Activated CD4-positive, CD25-positive, alpha-beta regulatory T cell treated with anti-CD3 and anti-CD28 coated beads, Interleukin-2, amount 50 U/mL, for 16 hours (primary cell): Measurements from ENCODE around the gene FPGS.
"Not testable (repeated sequence)": the region's sequence is repeated elsewhere in the genome, so short reads cannot be mapped to it uniquely, and the experiment has no call there.

Experiments
- DNase-seq: peaks from one replicate; pipeline ENCODE4 v3.0.0-alpha.2; 2020; ENCODE audit warnings: low read depth, low spot score

FPGS gene

DNA sequence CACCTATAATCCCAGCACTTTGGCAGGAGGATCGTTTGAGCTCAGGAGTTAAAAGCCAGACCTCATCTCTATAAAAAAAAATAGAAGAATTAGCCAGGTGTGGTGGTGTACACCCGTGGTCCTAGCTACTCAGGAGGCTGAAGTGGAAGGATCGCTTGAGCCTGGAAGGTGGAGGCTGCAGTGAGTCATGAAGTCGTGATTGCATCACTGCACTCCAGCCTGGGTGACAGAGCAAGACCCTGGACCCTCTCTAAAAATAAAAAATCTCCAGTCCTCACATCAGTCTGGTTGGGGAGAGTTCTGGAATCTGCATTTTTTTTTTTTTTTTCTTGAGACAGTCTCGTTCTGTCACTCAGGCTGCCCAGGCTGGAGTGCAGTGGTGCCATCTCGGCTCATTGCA lies 9.3 kb downstream of the FPGS start:
- DNase-seq: no peak

- no peak for DNase-seq
Measured at GRCh38 chr9:127812936-127813675, 10.4 kb downstream of the FPGS start.

- no peak for DNase-seq
Measured at GRCh38 chr9:127813686-127814226, 11.1 kb downstream of the FPGS start.

GRCh38 chr9:127814619-127815511 lies 12.2 kb downstream of the FPGS start:
- DNase-seq: no peak

DNA sequence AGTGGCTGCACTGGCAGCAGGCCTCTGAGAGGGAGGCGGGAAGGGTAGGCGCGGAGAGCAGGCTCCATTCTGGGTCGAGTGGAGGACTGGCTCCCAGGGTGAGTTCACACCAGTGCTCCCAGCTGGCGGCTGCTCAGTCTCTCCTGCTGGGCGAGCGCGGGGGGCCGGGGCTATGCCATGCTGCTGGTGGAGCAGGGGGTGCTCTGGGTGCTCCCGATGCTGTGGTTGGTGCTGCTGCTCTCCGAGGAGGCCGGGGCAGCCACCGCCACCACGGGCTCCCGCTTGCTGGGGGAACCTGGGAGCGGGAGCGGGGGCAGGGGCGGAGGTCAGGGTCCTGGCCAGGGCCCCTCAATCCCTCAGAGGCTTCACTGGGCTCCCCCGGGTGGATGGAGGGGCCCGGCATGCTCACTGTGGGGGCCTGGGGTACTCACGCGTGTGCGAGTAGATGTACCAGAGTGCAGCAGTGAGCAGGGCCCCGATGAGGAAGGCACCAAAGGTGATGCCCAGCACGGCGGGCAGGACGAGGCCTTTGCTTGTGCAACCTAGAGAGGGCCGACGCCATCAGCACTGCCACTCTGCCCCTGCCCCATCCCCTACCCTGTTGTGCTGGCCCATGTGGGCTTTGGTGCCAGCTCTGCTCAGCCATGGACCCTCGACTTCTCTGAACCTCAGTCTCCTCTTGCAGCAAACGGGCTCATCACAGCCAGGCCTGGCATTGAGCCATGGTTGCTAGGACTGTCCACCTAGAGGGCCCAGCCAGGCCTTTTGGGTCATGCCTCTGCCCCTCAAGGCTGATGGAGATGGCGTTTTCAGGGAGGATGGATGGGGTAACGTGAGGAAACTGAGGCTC lies 13.1 kb downstream of the FPGS start:
- DNase-seq: no peak

GRCh38 chr9:127816362-127816725 lies 13.7 kb downstream of the FPGS start:
- DNase-seq: no peak

DNA sequence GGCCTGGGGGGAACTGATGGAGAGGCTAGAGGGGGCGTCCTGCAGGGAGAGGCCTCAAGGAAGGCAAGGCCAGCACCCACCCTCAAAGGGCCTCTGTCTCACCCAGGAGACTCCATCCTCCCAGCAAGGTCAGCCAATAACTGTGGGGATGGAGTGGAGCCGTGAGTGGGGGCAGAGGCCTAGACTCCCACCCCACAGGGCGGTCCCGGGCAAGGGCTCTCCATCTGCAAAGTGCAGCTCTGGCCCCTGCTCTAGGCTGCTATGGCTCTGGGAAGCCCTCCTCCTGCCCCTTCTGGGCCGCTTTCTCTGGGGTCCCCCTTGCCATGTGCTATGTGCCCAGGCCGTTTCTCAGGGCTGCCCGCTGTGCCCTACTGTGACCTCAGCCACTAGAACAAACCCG lies 14.0 kb downstream of the FPGS start:
- DNase-seq: no peak

DNA sequence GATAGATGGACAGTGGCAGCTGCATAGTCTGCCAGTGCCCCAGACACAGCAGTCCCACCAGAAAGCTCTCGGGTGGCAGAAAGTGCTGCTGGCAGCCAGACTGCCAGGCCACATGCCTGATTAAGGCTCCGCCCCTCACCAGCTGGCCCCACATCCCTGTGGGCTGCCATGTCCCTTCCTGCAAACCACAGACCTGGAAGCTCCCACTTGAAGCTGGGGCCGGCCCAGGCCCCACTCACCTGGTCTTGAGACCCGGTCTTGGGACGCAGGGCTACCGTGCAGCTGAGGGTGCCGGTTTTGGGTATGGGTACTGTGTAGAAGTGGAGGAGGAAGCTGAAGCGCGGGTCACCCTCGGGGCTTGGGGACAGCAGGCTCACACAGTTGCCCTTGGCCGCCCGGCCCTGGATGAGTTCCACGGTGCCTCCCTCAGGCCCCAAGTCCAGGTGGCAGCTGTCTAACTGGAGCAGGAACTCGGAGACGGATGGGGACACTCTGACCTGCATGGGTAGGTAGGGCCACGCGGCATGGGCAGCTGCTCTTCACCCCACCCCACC lies 15.3 kb downstream of the FPGS start:
- DNase-seq: no peak

DNA sequence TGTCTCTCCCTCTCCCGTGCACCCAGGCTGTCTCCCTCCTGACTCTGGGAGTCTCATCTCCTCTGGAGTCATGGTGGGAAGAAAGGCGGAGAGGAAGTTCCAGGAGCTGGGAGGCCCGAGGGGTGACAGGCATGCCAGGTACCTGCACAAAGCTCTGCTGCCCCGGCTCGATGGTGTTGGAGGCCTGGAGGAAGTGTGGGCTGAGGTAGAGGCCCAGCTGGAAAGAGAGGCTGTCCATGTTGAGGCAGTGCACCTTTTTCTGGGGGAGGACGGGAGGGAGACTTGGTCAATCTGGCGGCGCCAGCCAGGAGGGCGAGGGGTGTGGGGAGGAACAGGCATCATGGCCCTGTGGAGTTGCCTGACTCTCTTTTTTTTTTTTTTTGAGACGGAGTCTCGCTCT lies 15.9 kb downstream of the FPGS start:
- no peak for DNase-seq

DNA sequence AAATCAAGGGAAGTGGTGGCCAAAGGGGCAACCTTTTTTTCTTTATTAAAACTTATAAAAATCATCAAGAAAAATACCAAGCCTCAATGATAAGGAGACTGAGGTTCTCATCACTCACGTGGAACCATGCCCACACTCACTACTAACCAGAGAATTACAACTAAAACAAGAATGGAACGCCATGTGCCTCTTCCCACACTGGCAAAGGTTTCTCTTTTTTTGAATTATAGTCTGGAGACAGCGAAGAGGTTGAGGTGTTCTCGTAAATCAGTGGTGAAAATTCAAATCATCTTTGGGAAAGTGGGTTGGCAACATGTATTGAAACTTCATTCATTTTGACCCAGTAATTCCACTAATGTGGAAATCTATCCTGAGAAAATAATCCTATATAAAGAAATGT lies 19.4 kb downstream of the FPGS start:
- no peak for DNase-seq

- no peak for DNase-seq
Measured at GRCh38 chr9:127825319-127826051, 22.8 kb downstream of the FPGS start.

DNA sequence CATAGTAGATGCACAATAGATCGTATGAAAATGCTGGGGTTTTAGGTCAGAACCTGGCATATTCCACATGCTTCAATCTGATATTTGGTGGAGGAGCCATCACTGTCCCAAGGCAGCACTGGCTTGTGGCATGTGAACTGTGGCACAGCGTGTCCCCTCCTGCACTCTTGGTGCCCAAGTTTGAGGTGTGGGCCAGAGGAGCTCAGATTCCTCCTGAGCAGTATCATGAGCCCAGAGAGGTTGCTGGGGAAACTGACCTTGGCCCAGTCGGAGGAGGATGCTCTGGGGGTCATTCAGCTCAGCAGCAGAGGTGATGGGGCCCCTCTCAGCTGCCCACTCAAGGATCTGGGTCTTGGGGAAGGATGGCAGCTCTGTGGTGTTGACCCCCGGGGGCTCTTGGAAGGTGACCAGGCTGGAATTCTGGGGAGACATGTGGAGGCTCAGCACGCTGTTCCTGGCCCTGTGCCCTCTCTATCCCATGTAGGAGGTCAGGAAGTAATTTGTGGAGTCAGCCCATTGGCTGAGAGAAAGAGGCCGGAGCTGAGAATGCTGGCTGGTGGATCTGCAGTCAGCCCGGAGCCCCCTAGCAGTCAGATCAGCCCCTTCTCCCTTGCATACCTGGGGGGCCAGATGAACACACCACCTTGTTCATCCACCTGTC lies 23.7 kb downstream of the FPGS start:
- no peak for DNase-seq

DNA sequence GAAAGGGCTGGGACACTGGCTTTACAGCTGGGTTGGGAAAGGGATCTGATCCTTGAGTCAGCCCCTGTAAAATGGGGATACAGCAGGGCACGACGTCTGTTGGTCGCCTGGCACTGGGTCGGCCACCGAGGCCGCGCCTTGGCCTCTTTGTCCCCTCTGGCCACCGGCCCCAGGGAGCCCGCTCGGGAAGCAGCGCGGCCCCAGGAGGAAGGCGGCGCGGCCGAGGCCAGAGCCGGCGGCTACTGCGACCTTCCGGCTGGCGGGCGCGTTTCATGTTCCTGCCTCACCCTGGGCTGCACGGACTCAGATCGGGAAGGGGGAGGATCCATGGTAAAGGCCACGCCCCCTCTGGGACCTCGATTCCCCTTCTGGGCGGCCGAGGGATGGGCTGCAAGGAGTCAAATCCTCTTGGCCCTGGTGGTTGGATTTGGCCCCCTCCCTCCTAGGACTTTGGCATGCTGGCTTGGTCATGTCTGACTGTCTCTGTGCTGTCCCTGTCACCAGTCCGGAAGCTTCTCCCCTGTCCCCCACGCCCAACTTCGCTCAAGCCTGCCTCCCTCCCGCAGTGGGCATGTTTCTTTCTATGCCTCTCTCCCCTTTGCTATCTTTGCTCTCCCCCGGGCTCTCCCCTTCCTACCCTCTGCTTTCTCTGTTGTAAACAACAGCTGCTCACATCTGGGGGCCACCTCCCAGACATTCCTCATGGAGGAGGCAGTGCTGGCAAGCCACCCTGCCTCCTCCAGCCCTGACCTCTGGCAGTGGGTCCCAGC lies 25.8 kb downstream of the FPGS start:
- DNase-seq: no peak

GRCh38 chr9:127829205-127829906 lies 26.7 kb downstream of the FPGS start:
- DNase-seq: no peak

DNA sequence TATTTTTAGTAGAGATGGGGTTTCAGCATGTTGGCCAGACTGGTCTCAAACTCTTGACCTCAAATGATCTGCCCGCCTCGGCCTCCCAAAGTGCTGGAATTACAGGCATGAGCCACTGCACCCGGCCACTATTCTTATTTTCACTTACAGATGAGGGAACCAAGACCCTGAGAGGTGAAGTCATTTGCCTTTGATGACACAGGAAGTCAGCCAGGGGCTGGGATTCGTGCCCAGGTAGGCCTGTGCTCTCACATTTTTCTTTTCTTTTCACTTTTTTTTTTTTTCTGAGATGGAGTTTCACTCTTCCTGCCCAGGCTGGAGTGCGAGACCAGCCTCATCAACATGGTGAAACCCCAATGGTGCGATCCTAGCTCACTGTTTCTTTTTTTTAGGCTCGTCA lies 29.6 kb downstream of the FPGS start:
- DNase-seq: no peak

DNA sequence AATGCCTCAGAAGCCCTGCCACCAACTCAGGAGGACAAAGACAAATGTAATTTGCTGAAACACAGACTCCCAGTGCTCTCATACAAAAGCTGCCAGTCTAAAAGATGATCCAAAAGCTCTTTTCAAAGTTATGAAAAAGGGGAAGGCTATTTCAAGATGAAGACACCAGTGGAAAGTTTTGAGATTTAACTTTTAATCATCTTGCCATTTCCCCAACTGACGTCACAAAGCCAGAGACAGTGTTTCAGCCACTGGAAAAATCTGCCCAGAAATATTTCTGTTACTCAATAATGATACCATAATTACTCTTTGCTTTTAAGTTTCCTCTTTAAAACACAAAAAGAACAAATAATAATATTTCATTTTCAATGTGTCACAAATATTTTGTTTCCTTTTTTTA lies 30.9 kb downstream of the FPGS start:
- no peak for DNase-seq

DNA sequence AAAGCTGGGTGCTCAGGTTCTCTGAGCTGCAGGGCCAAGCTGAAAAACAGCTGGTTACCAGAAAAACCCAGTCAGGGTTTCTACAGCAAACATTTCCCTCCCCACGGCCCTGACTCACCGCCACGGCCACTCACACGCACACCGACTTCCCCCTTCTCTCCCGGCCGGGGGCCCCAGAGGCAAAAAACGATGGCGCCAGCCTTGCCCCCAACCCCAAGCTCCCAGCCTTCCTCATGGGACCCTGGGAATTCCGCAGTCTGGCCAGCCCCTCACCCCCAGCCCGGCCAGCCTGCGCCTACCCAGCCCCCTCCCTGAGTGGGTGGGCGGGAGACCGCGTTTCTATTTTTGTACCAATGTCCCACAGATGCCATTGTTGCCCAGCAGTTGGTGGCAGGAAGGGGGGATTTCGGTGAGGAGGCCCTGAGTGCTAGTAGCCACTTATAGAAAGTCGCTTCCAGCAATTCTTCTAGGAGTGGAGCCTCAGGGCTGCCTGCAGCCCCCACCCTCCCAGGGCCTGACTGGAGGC lies 33.4 kb downstream of the FPGS start:
- no peak for DNase-seq

GRCh38 chr9:127836561-127836960 lies 33.9 kb downstream of the FPGS start:
- not testable (repeated sequence) for DNase-seq

DNA sequence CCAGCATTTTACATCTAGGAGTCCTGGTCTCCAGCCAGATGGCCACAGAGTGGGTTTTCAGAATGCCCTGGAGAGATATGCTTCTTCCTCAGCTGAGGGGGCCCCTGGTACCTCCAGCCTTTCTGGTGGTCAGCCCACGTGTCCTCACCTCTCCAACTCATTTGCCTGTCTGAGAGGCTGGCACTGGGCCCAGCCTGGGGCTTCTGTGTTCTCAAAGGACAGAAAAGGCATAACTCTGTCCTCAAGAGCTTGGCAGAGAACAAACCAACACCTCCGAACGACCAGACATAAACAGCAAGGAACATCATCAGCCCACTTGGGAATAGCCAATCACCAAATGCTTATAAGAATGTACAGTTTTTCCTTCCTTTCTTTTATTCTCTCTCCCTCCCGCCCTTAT lies 34.7 kb downstream of the FPGS start:
- DNase-seq: no peak
